OCI-M2 (cell line): Measurements from ENCODE around the gene C16orf87.

Experiments
- DNase-seq: peaks from one replicate; lab custom pipeline; 2025; ENCODE audit not compliant: unreplicated experiment; lab: John Stamatoyannopoulos, UW

The C16orf87 gene

GRCh38 chr16:46759309-46759708 is 71.7 kb downstream of the C16orf87 start:
- DNase-seq = no peak

GRCh38 chr16:46757339-46758050 is 73.5 kb downstream of the C16orf87 start:
- DNase-seq = no peak

- DNase-seq = no peak
These were observed 74.2 kb downstream of the C16orf87 start for GRCh38 chr16:46756772-46757171.

GRCh38 chr16:46753015-46753414 is 78.0 kb downstream of the C16orf87 start:
- DNase-seq = no peak

- no peak for DNase-seq
These were observed 79.6 kb downstream of the C16orf87 start for GRCh38 chr16:46751381-46751780.

GRCh38 chr16:46748775-46749705 is 81.9 kb downstream of the C16orf87 start:
- no peak for DNase-seq

- DNase-seq = no peak
These were observed 83.0 kb downstream of the C16orf87 start, which contains the start of gene MYLK3 for GRCh38 chr16:46747777-46748651. TSS of gene MYLK3 (minus strand) at chr16:46748344. CDS start at chr16:46748193, 151 bp downstream.

GRCh38 chr16:46746821-46747776 is 83.9 kb downstream of the C16orf87 start:
- no peak for DNase-seq
